Measurements from ENCODE around the gene SMAD1.

Gene SMAD1

DNA sequence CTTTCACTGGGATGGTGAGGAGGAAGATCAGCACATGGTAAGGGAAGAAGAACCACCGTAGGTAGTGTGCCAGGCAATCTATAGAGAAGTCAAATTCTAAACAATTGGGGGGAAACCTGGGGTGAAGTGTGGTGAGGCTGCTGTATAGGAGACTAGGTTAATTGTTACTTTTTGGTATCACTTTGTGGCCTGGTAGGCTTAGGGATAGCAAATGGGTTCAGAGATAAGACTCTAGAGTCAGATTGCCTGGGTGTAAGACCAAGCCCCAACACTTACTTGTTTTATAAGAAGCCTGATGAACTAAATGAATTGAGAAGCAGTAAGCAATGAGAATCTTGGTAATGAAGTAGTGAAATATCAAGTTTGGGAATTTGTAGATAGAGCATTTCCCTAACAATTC is 8.7 kb downstream of the SMAD1 start:
- no peak for DNase-seq

GRCh38 chr4:145490796-145491195 is 9.1 kb downstream of the SMAD1 start:
- no peak for DNase-seq

DNA sequence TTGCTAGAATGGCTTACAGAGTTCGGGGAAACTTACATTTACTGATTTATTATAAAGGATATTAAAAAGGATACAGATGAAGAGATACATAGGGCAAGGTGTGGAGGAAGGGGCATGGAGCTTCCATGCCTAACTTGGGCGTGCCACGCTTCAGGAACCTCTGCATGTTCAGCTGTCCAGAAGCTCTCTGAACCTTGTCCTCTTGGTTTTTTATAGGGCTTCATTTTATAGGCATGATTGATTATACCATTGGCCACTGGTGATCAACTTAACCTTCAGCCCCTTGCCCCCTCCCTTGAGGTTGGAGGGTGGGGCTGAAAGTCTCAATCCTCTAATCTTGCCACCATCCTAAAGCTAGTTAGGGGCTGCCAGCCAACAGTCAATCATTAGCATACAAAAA is 10.7 kb downstream of the SMAD1 start:
- no peak for DNase-seq

- no peak for DNase-seq
Observed at GRCh38 chr4:145493166-145493565, 11.5 kb downstream of the SMAD1 start.

- no peak for DNase-seq
Observed at GRCh38 chr4:145494666-145495270, 13.1 kb downstream of the SMAD1 start.

DNA sequence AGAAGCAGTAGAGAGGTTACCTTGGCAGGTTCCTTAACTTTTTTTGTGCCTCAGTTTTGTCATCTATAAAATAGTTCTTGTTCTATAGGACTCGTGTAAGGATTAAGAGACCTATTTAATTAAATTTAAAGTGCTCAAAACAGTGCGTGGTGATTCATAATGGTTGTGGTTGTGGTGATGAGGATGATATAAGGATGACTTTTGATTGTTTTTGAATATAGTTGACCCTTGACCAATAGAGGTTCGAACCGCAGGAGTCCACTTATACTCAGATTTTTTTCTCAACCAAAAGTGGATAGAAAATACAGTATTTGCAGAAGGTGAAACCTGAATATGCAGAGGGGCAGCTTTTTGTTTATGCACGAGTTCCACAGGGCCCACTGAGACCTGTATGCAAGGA is 14.6 kb downstream of the SMAD1 start:
- DNase-seq, result no peak

DNA sequence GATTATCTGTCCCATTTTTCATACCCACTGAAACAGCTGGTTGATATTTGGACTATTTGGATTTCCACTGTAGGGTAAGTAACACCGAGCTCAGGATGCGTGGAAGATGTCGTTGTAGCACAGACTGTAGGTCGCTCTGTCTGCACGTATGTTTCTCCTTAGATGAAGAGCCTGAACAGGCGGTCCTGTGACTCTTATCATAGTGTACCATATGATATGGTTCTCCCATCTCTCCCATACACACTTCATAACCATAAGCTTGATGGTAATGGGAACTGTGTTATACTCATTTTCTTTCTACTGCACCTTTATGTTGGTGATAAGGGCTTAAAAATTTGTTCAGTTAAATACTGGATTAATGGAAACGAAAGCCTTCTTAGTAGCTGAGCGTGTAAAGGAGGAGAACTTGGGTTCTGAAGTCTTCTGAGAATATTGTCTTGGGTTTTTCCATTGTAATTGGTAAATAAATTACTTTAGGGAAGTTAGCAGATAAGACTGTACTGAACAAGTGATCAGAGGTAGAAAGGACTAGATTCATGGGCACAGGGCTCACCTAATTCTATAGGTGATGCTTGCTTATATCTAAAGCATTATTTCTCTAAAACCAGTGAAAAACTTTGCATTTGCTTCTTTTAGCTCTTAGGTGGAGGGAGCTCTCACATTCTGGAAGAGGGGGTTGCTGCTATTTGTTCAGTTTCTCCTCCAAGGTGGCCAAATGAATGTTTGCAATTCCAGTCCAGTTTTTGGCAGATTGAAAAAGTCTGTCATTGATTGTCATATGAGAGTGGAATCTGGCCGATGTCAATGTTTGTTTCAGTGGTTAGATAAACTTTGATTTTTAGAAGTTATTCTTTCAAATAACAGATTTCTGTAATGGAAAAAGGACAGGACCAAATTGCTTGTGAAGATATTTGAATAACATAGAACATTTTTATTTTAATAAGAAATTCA is 15.8 kb downstream of the SMAD1 start:
- DNase-seq, result no peak

- no peak for DNase-seq
Observed at GRCh38 chr4:145498430-145498829, 16.8 kb downstream of the SMAD1 start.

GRCh38 chr4:145501051-145501660 is 19.5 kb downstream of the SMAD1 start:
- DNase-seq, result no peak

DNA sequence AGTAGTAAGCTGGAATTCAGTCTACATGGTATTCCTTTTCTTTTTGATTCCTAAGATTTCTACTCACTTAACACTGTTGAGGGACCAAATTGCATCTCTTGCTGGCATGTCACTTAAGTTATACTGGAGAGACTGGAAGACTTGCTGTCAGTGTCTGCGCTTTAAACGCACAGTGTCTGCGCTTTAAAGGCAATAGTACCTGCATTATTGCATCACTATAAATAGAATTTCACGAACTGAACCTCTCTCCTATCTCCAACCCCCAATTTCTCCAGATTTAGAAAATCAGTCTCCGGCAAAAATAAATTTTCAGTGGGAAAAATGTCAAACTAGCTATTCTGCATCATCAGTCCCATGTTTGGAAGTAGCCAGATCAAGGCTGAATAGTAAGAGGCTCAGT is 21.2 kb downstream of the SMAD1 start:
- no peak for DNase-seq

DNA sequence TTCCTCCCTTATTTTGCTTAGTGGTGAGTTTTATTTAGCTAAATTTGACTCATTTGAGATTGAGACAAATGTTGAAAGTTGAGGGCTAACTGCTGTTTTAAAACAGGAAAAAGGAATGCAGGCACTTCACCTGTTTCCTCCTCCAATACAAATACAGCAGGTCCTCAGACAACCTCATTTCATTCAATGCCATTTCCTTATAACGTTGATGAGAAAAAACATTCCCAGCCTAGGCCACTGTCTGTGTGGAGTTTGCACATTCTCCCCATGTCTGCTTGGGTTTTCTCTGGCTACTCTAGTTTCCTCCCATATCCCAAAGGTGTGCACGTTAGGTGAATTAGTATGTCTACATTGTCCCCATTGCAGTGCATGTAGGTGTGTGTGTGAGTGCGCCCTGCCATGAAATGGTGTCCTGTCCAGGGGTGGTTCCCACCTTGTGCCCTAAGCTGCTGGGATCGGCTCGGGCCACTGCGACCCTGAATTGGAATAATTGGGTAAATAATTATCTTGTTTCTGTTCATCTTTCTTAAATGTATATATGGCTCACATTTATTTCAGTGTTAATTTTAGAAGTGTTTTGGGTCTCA is 21.9 kb downstream of the SMAD1 start:
- DNase-seq, result no peak

DNA sequence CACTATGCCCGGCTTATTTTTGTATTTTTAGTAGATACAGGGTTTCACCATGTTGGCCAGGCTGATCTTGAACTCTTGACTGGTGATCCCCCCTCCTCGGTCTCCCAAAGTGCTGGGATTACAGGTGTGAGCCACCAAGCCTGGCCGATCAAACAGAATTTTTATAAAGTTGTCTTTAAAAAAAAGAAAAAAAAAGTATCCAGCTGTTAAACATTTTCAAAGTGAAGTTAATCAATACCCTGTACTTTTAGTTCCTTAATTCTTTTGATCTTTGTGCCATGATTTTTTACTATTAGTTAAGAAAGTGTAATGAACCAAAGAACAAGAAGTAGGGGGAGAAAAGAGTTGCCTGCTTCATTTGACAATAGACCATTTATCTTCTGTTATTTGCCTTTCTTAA is 24.3 kb downstream of the SMAD1 start:
- DNase-seq, result no peak

GRCh38 chr4:145507636-145508035 is 26.0 kb downstream of the SMAD1 start:
- DNase-seq, result no peak

DNA sequence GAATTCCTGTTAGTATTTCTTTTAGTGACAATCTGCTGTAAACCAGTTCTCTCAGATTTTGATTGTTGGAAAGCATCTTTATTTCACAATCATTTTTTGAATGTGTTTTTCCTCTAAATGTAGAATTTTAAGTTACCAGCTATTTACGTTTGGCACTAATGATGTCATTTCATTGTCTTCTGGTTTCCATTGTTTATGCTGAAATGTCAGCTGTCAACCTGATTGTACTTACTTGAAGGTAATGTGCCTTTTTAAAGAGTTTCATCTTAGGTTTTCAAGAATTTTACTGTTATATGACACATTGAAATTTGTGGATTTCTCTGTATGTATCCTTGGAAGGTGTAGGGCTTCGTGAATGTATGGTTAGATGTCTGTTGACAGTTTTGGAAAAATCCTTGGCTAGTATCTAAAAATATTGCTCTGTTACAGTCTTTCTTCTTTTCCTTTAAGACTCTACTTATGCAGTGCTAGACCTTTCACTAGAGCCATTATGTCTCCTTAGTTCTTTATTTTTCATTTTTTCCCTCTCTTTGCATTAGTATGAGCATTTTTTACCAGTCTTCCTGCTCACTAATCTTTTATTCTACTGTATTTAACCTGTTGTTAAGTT is 30.4 kb downstream of the SMAD1 start:
- DNase-seq, result no peak

DNA sequence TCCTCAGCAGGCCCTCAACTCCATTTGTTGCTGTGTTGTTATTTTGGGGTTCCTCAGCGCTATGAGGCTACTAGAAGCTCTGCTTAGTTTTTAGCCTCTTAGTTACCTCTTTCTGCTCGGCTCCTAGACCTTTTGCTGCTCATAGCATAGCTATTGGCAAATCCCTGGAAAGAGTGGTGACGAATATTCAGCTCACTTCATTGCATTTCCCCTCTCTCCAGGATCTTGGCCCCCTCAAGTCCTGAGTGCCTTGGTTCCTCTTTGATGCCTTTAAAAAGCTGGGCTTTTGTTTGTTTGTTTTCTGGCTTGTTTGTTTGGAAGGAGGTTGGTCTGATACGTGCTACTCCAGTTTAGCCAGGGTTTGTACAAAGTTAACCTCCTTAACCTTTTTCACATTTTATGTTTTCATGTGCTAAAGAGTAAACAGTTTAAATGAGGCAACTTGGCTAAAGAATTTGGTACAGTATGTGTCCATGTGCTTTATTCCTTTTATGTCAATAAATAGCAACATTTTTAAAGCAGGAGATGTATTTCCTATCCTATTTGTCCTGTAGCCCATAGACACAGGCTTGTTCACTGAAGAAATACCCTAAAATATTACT is 31.5 kb downstream of the SMAD1 start:
- no peak for DNase-seq

DNA sequence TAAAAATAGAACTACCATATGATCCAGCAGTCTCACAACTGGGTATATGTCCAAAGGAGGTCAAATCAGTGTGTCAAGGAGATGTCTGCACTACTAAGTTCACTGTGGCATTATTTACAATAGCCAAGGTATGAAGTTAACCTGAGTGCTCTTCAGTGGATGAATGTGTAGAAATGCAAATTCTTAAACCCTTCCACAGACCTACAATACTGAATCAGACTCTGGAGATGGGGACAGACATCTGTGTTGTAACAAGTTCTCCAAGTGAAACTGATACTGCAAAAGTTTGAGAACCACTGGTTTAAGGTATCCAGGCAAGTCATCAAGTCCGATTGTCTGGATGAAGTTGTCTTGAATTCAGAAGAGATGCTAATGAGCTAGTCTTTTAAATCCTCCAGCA is 38.5 kb downstream of the SMAD1 start:
- DNase-seq, result no peak

- no peak for DNase-seq
Observed at GRCh38 chr4:145521282-145521681, 39.6 kb downstream of the SMAD1 start.

- no peak for DNase-seq
Observed at GRCh38 chr4:145523117-145523516, 41.5 kb downstream of the SMAD1 start.

- no peak for DNase-seq
Observed at GRCh38 chr4:145524552-145524951, 42.9 kb downstream of the SMAD1 start.

GRCh38 chr4:145525291-145525740 is 43.7 kb downstream of the SMAD1 start:
- no peak for DNase-seq

DNA sequence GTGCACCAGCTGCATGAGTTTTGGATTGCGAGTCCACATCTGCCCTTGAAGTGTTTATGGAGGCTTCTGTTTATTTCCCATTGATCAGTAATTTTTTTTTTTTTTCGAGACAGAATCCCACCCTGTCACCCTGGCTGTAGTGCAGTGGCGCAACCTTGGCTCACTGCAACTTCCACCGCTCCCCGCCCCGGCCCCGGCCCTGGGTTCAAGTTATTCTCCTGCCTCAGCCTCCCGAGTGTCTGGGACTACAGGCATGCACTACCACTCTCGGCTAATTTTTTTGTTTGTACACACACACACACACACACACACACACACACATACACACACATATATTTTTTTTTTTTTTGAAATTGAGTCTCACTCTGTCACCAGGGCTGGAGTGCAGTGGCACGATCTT is 46.1 kb downstream of the SMAD1 start:
- DNase-seq, result no peak

GRCh38 chr4:145528601-145529000 is 46.9 kb downstream of the SMAD1 start:
- no peak for DNase-seq

DNA sequence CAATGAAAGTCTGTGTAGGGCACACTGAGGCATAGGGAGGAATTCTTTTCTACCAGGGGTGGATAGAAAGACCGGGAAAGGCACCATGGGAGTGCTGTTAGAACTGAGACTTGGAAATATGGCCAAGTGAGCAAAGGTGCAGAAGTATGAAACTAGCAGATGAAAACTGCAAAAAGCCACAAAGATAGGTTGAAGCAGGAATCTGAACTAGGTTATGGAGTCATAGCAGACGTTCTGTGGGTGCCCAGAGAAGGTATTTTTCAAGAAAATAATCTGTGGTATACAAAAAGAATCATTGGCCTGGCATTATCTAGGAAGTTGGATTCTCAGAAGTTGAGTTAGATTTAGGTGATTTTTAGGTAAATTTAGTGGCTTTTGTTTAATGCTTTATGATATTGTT is 48.5 kb downstream of the SMAD1 start:
- DNase-seq, result no peak
